ENCODE results near the gene VAC14. TPM values are rescaled to one million over a fixed set of nuclear protein-coding genes. Genes with fewer than 3 reads are reported as not detected.

VAC14 gene
- total and polyA plus RNA-seq, 3 donors from 2014 or later = 41.0 to 80.5 (median 61.8) TPM

DNA sequence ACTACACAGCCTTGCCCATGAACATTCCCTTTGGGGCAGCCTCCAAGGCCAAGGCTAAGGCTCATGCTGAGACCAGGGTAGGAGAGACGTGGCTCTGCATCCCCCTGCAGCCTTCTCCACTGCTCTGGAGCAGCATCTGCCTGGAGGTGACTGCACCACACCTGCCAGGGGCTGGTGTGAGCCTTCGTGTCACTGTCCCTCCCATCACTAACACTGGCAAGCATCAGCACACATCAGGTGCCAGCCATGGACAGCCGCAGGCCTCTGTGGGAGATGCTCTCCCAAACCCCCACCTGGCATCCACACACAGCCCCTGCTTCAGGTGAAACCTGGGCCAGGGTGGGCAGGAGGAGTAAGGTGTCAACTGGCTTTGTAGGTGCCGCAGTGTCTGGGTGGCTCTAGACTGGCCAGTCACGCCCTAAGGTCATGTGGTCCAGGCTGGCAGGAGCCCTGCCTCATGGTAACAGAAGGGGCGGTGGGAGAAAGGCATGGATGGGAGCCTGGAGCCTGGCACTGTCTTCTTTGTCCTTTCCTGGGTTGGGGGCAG is 97.0 kb downstream of the VAC14 start:
- Histone ChIP-seq H3K4me3 (no peak overlapping the region), H3K9me3 (no peaks in the 10 kb centered on the region), H3K27me3 (no peaks in the 10 kb centered on the region), H3K4me1 (peaks cover 9% of the 10 kb centered on the region), H3K27ac (no peak overlapping the region), H3K36me3 (ENCODE audit: low read depth, missing control alignments) (no peaks in the 10 kb centered on the region)
- no peak for TF ChIP-seq CTCF (IDR thresholded peaks at IDR 0.05)
- no peak for TF ChIP-seq POLR2A (IDR thresholded peaks at IDR 0.05)
- WGBS, 2 donors = 62 to 90% methylated on average over 3 to 6 of the region's 6 CpGs
- DNase-seq = no peak
- intact Hi-C loops (cut with DNase I; ENCODE audit: low total_unique reads) = no loop called here

DNA sequence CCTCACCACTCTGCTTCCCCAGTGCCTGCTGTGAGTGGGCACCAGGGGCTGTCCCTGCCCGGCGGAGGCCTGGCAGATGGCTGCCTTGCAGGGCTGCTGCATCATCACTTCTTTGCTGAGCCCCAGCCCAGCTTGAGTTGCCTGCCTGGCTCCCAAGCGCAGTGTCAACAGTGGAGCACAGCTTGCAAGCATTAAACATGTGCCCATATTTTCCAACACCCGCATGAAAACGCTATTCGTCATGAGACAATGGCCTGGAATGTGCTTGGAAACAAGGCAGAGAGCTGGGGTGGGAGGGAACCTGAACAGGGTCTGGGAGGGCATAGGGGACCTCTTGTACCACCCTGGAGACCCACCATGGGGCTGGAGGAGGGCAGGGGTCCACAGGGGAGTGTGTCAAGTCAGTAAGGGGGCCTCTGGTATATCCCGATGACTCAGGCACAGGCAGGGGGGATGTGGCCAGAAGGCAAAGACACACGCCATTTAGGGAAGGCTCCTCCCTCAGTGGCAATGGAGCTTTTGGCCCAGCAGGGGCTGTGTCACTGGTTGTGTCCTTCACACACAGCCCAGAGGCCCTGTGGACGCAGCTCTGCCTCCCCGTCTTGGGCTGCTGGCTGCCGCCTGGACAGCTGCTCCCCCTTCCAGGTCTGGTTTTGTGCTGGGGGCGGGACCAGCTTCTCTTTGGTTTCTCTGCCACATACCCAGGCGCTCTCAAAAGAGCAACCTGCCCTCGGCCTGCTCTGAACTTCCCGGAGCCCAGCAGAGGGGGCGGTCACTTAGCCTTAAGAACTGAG is 97.7 kb downstream of the VAC14 start:
- WGBS, 2 donors = 51 to 73% methylated on average over 15 to 16 of the region's 16 CpGs
- H3K9me3 ChIP-seq = no peaks in the 10 kb centered on the region
- no peak overlapping the region for H3K4me3 ChIP-seq
- no peak overlapping the region for H3K27ac ChIP-seq
- peaks cover 9% of the 10 kb centered on the region for H3K4me1 ChIP-seq
- intact Hi-C loops (cut with DNase I; ENCODE audit: low total_unique reads) = no loop called here
- no peaks in the 10 kb centered on the region for H3K36me3 ChIP-seq (ENCODE audit: low read depth, missing control alignments)
- no peak for DNase-seq
- TF ChIP-seq CTCF (IDR thresholded peaks at IDR 0.05) = no peak
- TF ChIP-seq POLR2A (IDR thresholded peaks at IDR 0.05) = no peak
- no peaks in the 10 kb centered on the region for H3K27me3 ChIP-seq

- Histone ChIP-seq H3K27ac (no peak overlapping the region), H3K4me1 (peaks cover 9% of the 10 kb centered on the region), H3K36me3 (ENCODE audit: low read depth, missing control alignments) (no peaks in the 10 kb centered on the region), H3K9me3 (no peaks in the 10 kb centered on the region), H3K4me3 (no peak overlapping the region), H3K27me3 (no peaks in the 10 kb centered on the region)
- TF ChIP-seq POLR2A (IDR thresholded peaks at IDR 0.05) = no peak
- no peak for TF ChIP-seq CTCF (IDR thresholded peaks at IDR 0.05)
- WGBS, 2 donors = 68 to 85% methylated on average over 7 to 8 of the region's 8 CpGs
- intact Hi-C loops (cut with DNase I; ENCODE audit: low total_unique reads) = no loop called here
- no peak for DNase-seq
Observed at GRCh38 chr16:70702624-70703023, 98.3 kb downstream of the VAC14 start.

- no peaks in the 10 kb centered on the region for H3K27me3 ChIP-seq
- H3K4me1 ChIP-seq = peaks cover 9% of the 10 kb centered on the region
- H3K4me3 ChIP-seq = no peak overlapping the region
- no peak overlapping the region for H3K27ac ChIP-seq
- WGBS, 2 donors = 84 to 90% methylated on average over 6 to 8 of the region's 8 CpGs
- no peak for DNase-seq
- no peaks in the 10 kb centered on the region for H3K36me3 ChIP-seq (ENCODE audit: low read depth, missing control alignments)
- no peak for TF ChIP-seq POLR2A (IDR thresholded peaks at IDR 0.05)
- no peak for TF ChIP-seq CTCF (IDR thresholded peaks at IDR 0.05)
- intact Hi-C loops (cut with DNase I; ENCODE audit: low total_unique reads) = no loop called here
- H3K9me3 ChIP-seq = no peaks in the 10 kb centered on the region
Observed at GRCh38 chr16:70701998-70702397, 99.0 kb downstream of the VAC14 start.
